Measurements from ENCODE around the gene HIVEP1.

HIVEP1 gene

DNA sequence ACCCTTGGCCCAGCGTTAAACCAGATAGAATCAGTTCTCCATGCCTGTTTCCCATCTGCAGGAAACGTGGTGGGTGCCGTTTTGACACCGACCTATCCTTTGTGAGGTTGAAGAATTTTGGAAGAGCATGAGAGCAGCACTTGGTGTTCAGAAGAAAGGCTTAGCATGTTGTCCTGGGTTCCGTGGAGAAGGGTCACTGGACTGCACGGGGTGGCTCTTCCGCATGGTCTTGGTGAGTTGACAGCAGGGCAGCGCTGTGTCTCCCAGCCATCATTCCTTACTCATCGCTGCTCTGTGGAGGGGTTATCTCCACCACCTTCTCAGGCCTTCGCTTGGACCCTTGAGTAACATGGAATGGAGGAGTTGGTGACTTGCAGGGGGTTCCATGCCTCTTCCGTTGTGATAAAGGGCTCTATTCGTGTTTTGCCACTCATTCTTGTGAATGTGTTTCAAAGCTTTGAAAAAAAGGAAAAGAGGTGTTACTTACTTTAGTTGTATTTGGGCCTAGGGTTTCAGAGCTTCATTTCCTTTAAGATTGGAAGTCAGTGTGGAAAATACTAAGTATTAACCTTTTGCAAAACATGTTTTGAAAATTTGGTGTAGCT is 8.2 kb downstream of the HIVEP1 start:
- no peak for DNase-seq

DNA sequence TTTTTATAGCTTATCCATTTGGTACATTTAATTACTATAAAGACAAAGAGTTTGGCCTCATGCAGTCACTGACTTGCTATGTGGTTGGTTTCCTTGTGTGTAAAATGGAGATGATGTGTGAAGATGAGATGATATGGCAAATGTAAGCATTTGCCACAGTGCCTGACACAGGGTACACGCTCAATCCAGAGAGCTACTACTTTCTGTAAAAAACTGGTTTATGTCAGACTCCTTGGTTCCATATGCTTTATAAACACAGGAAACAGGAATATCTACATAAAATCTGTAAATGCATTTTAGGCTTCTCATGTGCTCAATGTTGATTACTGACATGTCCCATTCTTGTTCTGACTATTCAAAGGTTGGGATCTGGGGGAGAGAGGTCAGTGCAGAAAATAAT is 10.4 kb downstream of the HIVEP1 start:
- no peak for DNase-seq

DNA sequence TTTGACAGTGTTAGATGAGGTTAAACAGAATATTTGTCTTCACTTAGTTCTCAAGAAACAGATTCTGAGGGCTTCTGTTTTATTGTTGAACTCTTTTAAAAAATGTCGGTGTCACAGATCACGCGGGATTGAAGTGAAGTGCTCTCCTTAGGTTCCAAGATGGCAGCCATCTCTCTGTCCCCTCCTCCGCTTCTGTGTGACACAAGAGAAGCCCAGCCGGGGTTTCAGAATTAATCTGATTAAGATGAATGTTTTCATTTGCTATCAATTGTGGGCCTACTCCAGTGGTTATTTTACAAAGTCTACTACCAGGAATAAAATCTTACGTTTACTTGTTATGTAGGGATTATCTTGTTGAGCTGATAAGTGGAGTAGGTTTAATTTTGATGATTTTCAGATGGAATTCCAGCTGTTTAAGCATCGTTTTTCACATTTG is 10.9 kb downstream of the HIVEP1 start:
- DNase-seq: no peak

DNA sequence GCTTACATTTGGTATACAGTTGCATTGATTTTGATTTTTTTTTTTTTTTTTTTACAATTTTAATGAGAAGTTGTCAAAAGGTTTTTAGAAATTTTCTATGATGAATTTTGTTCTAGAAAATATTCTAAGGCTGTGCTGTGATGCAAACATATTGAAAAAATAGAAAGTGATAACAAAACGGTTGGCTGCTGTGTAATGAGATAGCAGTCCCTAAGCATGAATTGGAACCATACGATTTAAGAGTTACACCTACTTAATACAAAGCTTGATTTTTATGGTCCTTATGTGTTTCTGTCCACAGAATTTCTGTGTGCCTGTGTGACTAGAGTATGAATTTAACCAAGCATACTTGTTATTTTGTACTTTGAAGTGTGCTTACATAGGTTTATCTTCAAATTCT is 12.1 kb downstream of the HIVEP1 start:
- no peak for DNase-seq

DNA sequence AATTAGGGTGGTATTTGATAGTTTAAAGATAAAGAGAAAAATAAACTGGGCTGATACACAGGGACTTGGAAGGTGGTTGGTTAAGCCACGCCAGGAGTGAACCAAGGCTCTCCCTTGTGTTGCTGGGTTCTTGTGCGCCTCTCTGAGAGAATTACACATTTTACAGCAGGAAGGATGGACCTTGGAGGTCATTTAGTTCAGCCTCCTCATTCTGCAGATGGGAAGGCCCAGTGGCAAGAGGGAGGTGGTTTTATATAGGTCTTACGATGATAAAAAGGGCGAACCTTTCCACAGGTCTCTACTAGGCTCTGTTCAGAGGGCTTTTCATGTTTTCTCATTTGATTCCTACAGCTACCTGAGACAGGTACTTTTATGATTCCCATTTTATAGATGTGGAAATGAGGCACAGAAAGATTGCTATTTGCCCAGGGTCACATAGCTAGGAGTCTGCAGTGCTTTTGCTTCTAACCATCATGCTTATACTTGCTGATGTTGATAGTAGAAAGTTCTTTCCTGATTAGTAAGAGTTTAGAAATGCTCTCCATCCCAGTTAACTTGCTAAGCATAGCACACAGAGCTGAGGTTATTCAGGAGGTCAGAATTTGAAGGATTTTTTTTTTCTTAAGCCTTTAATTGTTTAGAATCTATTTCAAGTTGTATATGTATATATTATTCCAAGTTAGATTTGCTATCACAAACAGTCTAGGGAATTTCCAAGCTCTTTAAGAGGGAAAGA is 12.8 kb downstream of the HIVEP1 start:
- no peak for DNase-seq

DNA sequence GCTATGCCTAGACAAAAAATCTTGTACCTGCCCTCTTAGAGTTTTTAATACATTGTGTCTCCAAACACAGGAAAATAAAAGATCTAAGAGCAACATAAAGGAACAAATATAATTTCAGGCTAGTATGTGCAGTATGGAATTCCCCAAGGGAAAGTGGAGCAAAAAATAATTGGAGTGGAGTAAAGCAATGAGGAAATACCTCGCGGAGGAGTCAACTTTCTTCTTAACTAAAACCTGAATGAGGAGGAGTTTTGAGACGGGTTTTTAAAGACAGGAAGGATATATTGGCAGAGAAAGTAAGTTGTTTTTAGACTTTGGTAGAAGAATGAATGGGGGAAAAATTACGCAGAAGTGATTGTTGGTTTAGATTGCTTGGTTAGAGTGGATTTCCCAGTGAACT is 14.0 kb downstream of the HIVEP1 start:
- no peak for DNase-seq

DNA sequence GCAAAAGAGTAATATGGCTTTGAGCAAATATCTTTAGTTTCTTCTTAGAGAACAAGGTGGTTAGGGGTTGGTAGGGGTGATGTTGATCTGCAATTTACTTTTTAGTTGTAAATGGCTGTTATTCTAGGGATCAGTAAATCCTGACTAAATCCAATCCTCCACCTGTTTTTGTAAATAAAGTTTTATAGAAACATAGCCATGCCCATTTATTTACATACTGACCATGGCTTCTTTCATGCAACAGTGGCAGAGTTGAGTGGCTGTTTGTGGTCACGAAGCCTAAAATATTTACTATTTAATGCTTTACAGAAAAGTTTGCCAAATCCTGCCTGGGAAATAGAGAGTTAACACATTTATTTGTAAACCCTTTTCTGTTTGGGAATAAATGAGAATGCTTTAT is 14.7 kb downstream of the HIVEP1 start:
- no peak for DNase-seq

DNA sequence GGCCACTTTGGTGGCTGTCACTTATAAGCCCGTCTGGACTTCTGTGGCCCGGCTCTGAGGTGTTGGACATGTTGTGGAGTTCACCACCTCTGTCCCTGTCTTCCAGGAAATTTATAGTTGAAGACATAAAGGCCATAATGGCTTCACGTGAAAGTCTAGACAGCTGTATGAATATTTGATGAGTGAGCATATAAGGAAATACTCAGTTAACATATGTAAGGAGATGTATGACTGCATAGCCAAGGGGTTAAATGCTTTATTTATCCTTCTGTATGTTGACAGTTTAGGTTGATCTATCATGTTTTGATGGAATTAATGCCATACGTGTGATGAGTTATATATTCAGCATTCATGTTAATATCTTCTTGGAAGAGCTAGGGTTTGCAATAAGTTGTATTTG is 16.1 kb downstream of the HIVEP1 start:
- DNase-seq: no peak

DNA sequence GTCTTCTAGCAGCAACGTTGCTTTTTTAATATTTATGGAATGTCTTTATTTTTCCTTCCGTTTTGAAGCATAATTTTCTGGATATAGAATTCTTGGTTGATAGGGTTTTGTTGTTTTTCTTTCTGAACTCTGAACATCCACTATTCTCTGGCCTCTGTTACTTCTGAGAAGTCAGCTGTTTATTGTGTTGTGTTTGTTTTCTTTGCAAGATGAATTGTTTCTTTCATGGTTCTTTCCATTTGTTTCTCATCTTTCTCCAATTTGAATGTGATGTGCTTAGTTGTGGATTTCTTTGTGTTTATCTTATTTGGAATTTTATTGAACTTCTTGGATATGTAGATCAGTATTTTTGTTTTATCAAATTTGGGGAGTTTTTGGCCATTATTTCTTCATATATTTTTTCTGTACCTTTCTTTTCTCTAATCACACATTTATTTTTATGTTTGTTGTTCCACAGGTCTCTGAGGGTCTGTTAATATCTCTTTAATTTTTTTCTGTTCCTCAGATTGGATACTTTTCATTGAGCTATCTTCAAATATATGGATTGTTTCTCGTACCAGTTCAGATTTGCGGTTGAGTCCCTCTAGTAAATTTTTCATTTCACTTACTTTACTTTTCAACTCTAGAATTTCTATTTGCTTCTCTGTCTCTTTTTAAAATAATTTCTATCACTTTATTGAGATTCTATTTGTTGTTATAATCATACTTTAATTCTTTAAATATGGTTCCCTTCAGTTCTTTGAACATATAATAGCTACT is 18.0 kb downstream of the HIVEP1 start:
- no peak for DNase-seq

DNA sequence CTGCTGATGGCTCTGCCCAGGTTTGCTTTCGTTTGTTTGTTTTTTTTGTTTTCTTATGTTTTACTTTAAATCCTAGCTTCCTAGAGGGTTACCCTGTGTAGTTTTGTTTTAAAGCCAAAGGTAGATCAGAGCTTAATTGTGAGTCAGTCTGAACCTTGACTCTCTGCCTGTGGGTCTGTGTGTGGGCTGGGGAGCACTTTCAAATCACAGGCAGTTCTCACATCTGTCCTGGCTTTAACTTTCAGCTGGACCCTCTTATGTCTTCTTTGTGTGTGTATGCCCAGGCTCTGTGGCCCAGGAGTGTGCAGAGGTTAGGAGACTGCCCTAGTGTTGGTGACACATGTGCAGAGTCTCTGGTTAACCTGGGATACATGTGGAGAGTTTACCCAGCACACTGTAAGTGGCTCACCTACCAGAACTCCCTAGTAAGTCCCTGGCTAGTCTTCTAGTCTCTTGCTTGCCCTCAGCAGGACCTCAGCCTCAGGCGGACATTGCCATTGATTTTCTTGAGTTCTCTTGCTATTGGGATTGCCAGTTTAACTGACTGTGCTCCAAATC is 19.0 kb downstream of the HIVEP1 start:
- DNase-seq: no peak

DNA sequence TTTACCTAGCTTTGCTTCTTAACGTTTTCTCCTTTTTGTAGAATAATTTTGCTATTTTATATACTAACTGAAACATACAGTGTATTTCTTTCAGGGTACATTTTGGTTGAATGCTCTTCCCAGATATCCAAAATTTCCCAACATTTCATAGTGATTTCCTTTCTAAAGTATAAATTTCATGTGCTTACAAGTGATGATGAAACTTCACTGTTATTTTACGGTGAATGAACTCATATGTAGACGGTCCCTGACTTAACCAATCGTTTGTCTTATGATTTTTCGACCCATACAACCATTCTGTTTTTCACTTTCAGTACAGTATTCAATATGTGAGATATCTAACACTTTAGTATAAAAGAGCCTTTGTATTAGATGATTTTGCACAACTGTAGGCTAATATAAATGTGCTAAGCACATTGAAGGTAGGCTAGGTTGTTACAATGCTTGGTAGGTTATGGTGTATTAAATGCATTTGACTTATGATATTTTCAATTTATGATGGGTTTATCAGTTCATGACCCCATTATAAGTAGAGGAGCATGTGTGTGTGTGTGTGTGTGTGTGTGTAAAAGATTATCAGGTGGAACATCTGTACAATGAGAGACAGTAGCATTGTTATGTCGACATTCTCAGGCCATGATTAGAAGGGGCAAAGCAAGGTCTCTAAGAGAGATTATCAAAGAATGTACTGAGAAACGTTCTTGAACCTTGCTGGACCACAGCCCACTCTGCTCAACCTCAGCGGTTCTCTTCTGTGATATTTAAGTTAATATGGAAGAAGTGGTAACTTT is 20.9 kb downstream of the HIVEP1 start:
- no peak for DNase-seq

DNA sequence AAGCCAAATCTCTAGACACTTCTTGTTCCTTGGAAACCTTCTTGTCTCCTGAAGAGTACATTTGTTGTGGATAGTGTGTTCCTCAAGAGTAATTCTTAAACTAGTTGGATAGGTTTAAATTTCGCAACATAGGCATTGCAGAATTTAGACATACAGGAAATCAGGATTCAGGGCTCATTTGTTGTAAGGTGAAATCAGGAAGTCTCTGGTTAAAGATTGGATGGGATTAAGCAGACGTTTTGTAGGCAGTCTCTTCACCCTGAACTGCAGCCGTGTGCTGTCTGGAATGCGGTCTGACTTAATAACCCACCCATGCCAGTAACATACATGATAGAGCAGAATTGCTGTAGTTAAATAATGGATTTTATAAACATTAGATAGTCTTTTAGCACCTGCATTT is 21.7 kb downstream of the HIVEP1 start:
- DNase-seq: no peak

DNA sequence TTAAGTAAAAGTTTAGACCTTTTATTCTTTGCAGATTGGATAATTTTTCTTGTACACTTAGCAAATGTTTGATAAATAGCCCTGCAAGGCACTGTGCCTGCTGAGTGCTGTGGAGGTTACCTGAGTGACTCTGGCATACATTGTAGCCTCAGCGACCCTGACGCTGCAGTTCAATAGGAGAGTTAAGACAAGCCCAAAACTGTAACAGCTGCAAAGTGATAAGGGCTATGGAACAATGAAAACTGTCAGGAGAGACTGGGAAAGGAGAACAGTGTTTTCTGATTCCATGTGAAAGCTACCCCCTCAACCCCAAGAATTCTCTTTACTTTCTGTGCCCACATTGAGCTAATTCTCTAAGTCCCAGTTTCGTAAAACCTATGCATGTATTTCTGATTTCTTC is 22.2 kb downstream of the HIVEP1 start:
- no peak for DNase-seq

DNA sequence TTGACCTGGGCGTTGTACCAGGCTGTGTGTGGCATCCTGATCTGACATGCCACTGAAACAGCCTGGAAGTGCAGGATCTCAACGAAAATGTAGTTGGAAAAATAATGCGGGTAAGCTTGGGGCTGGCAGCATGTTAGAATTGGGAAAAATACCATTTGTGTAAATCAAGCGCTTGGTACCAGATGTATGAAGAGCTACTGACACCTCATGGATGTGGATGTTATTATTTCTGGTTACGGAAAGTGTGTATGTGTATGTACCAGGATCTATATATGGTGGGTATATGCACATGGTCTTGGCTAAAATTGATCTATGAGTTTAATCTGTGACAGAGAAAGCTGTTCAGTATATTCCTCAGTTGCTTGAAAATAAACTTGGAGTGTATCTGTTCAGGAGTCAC is 22.7 kb downstream of the HIVEP1 start:
- DNase-seq: no peak

DNA sequence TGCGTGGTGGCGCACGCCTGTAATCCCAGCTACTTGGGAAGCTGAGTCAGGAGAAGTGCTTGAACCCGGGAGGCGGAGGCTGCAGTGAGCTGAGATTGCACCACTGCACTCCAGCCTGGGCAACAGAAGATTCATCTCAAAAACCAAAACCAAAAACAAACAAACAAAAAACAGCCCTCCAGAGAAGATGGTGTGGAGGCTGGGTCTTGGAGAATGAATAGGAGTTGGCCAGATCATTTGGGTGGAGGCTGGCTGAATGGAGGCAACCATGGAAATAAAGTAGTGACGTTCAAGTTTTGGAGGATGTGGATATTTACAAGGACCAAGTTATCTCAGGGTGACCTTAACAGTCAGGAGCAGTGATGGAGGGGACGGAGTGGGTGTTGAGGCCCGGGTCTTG is 24.7 kb downstream of the HIVEP1 start:
- DNase-seq: no peak

DNA sequence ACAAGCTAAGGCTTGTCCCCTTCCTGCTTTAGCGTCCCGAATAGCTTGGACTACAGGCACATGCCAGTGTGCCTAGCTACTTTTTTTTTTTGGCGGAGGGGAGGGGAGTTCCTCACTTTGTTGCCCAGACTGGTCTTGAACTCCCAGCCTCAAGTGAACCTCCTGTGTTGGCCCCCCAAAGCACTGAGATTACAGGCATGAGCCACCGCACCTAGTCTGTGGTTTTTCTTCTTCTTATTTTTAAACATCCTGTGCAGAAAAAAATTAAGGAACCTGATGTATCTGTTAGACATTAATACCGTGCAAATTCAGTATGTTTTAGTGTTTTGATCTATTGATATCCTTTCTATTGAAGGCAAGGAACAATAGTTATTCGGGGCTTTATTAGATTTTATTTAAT is 25.7 kb downstream of the HIVEP1 start:
- no peak for DNase-seq

DNA sequence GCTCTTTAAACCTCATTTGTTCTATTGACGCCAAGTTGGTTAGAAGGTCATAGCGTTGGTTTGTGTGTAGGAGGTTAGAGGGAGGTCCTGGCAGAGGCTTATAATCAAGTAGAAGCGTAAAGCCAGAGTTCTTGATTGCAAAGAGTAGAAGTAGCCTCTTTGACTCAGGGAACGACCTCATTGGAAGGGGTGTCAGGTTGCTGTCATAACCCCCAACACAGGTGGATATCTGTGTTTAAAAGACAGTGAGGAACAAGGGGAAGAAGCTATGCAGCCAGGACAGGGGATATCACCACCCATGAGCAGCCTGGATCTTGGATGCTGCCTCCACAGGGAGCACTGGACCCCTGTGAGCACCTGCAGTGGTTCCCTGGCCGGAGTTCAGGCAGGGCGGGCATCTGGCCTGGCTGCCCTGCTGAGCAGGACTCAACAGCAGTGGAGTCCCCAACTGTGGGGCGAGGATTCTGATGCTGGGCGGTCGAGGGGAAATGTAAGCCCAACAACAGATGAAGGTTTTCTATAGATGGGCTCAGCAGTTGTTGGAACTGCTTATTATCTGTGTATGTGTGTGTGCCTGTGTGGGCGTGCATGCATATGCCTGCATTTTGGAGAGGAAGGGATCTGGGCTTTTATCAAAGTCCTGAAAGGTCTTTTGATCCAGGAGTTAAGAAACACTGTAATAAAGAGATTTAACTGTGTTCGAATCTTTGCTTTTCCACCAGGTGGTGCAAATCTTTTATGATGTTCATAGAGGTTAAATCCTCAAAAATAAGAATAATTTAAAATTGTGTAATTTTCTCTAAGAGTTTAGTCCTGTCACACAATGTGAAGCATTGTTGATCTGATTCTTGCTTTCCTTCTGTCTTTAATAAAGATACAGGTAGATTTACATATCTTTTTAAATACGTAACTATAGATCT is 27.7 kb downstream of the HIVEP1 start:
- DNase-seq: no peak

DNA sequence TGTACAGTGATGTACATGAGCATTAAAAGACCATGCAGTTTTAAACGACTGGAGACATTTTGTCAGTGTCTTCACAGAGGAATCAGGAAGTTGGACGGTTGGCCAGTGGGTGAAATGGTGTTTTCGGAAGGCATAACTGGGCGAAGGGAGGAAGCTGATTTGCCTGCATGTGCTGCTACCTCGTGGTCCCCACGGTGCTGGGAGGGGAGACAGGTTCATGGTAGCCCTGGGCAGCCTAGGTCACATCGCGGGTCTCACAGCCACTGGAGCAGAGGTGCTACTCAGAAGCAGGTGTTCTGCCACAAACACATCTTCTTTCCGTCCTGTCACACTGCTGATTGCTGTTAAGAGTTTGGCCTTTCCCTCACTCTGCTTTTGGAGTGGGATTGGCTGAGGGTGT is 35.2 kb downstream of the HIVEP1 start:
- DNase-seq: no peak

DNA sequence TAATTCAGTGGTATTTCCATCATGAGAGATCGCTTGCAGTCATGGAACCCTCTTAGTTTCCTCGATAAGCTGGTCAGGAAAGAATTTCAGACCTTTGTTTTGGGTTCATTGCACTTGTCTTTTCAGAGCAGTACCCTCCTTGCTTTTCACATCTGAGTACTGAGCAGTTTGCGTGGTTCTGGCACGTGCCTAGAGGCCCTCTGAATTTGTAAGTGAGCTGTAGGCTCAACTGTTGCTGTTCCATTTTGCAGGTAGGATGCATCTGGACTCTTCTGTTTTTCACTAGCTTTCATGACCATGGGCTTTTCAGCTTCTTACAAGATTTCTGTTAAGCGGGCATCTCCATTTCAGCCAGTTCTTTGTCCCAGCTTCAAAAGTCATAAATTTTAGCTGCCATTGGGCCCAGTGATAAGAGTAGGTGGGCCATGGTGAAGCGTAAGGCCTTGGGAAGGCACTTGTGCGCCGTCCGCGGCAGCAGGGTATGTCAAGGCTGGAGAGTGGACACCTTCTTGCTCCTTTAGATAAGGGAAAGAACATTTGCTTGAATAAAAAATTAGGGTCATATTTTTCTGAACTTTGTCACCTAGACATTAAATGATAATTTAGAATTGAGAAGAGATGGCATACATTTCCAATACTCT is 35.8 kb downstream of the HIVEP1 start:
- DNase-seq: no peak

DNA sequence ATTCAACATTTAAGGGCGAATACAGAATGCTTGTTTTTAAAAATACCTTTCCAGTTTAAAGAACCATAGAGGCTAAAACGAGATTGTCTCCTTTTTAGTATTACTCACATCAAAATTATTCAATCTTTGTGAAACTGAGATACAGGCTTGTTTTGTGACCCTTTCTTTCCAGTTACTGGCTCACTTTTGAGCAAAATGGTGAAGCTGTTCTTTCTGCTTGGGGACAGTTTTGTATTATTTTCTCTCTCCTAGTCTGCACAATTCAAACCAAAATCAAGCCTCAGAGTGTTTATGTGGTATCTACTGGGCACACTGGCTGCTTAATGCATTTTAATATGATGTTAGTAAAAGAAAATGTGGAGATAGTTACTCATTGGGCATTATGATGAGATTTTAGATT is 36.5 kb downstream of the HIVEP1 start:
- no peak for DNase-seq

DNA sequence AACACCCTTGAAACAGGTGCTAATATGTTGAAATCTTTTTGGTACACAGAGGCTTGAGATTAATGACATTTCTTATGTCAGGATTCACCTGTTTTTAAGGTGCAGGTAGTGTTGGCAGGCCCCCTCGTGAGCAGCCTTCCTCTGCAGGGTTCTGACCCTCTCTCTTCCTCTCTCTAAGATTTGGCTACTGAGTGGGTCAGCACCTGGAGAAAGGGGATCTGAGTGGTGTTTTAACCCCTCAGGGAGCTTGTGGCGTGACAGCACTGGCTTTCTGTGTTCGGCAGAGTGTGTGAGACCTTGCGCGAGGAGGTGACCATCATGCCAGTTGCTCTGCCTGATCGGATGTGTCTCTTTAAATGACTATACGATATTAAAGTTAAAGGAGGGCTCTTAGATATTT is 37.1 kb downstream of the HIVEP1 start:
- no peak for DNase-seq
